Activated CD4-positive, alpha-beta T cell treated with anti-CD3 and anti-CD28 coated beads, Interleukin-2, Interleukin-6, amounts not matched to agents 100 ng/mL and 50 ng/mL, durations not matched to agents 16 hours and 8 hours (primary cell): ENCODE measurements around the gene EPS8.
"Not testable (repeated sequence)": the region's sequence is repeated elsewhere in the genome, so short reads cannot be mapped to it uniquely, and the experiment has no call there.

ENCODE experiments used
- DNase-seq: peaks from one replicate; pipeline ENCODE4 v3.0.0-alpha.2; 2020

Gene EPS8

DNA sequence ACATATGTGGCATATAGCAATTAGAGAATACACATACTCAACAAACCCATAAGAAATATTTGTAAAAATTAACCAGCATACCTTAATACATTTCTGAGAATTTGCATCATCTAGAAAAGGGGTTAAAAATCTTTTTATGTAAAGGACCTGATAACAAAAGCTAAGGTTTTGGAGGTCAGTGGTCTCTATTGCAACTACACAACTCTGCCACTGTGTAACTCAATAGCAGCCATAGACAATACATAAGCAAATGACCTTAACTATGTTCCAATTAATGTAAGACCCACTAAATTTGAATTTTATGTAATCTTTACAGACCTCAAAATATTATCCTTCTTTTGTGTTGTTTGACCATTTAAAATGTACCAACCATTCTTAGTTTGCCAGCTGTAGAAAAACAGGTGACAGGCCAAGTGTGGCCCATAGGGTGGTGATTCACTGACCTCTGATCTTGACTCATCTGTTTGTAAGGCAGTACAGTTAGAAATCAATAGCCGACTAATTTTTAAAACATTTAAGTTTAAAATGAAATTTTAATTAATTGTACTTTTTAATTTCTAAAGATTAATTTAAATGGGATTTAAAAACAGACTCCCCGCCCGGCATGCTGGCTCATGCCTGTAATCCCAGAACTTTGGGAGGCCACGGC, 7.4 kb upstream of the EPS8 start:
- DNase-seq: no peak

DNA sequence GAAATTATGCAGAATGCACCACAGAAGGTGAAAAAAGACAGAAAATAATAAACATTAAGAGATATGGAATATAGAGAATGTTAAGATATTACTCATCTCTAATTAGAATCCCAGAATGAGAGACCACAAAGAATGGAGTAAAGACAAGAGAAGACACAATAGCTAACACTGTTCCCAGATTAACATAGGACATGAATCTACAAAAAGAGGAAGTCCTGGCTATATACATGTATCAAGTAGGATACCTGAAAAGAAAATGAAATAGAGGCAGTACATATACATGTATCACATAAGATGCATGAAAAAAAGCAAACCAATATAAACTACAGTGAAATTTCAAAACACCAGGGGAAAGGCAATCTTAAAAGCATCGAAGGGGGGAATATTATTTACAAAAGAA, 5.6 kb upstream of the EPS8 start:
- no peak for DNase-seq

DNA sequence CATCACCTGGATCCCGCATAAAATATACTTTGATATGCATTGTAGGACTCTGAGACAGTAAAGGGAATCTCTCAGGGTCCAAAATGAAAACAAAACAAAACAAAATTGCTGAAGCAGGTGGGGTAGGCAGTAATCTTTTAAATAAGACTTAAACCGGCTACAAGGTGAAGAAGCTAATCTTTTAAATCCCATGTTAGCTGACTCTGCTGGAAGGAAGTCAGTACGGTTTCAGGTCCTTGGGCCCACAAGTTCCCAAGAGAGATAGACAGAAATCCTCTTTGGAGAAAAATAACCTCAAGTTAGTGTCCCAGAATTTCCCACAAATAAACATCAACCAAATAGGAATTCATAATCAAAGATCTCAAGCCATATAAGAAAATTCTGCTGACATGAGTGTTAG, 5.0 kb upstream of the EPS8 start:
- DNase-seq: no peak

DNA sequence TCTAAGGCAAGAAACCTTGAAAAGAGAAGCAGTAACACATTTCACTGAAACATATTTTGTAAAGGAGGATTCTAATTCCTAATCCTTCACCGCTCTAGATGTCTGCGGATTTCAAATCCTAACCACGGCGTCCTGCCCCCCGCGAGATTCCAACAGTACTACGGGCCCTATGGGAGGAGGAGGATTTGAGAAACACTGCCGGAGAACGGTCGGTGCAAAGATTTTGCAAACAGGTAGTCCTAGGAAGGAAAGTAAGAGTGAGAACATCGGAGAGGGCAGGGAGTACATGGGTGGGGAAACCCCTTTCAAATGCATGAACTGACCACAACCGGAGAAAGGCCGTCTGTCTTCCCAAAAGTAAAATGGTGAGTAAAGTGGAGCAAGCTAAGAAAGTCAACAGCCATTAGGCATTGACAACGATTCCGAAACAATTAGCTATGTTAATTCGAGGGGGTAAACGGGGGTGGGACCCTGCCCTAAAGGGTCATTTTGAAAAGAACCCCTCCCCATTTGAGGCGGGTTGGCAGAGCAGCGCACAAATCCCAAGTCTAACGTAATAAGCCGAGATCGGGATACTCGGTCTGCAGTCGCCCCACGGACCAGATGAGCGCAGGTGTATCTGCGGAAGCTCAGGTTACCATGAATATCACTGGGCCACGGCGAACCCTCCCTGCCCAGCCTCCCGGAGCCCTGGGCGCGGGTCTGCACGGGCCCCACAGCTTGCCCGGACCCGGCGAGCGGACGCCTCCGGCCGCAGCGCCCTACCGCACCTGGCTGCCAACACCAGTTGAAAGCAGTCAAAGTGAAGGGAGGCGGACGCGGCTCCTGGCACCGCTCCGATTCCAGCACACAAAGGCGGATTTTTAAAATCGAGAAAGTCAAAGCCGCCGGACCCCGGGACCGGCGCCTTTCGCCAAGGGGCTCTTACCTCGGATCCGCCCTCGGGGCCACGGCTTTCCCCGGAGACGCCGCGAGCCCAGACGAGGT, 662 bp downstream of the EPS8 start:
- DNase-seq: peak; percentile 24

DNA sequence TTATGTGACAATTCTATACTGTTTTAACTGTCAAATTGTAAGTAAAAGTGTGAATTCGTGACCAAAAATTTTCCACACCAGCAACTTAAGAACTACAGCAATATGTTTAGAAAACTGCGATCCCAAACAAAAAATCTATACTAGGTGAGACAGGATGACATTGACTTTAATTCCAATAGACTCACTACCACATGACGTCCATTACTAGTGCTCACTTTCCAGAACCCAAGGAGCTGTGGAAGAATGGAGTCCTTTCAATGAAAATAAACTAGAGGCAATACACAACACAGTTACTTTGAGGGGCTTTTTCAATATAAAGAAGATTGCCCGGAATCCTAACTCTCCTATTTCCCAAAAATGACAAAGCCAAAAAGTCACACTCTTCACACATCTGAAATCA, 1.4 kb downstream of the EPS8 start:
- DNase-seq: no peak

DNA sequence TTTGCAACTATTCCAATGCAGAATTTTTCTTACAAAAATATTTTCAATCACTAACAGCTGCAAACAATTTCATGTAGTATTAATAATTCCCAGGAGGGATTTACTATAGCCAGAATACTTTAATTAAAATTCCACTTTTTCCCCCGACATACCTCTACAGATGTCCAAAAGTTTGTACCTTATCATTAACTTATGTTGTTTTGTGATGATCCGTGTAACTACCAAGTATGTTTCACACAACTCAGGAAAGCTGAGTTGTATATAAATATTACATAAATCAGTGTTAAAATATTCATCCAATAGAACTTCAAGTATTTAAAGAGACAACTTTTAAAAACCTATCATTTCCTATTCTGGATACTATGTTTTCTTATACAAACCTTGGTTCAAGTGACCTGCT, 2.4 kb downstream of the EPS8 start:
- DNase-seq: no peak

DNA sequence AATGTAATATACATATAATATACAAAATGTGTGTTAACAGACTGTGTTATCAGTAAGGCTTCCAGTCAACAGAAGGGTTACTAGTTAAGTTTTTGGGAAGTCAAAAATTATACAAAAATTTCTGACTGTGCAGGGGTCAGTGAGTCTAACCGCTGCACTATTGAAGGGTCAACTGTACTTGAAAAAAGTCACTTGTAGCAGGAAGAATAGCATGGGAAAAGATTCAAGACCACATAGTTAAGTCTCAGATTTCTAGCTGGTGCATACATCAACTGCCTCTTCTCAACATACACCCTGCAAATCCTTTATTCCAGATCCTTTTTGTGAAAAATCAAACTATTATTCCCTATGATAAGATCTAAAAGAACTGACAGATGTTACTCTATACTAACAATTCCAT, 5.9 kb downstream of the EPS8 start:
- no peak for DNase-seq

DNA sequence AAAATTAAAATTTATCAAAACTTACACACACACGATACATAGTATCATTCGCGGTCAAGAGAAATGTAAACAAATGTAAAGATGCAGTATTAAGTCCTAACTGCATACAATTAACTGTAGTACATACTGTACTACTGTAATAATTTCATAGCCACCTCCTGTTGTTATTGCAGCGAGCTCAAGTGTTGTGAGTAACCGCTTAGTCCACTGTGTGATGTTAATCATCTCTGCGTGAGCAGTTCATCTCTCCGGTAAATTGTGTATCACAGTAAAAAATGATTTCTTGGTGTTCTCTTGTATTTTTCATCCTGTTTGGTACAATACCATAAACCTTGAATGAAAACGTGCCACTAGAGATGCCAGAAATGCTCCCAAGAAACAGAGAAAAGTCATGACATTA, 6.5 kb downstream of the EPS8 start:
- no peak for DNase-seq

DNA sequence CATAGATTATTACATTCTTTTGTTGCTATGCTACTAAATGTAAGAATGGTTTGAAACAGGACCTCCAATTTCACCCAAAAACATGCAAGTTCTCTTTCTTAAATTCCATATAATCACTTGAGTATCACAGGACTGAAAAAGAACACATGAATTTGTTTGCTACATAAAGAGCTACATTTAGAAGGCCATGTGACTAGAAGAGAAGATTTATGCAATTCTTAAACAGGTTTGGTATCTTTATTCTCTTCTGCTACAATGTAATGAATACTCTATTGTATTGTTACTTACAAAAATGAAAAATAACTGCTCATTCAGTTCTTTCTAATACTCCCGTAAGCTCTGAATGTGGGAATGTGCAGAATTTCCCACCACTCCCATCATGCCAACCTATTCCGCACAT, 9.3 kb downstream of the EPS8 start:
- no peak for DNase-seq

DNA sequence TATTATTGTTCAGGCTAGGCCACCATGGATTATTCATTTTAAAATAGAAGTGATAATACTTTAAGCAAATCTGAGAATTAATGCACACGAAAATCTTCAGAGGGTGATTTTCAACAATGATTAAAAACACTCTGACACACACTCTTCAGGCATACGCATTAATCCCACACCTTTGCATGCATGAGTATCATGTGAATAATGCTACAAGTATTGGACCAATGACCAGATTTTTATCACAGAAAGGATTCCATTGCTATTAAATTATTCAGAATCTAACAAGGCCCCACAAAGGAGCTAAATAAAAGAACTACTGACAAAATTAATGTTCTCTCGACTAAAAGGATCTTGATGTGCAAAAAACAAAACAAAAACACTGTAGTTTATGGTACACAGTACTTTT, 11.1 kb downstream of the EPS8 start:
- DNase-seq: no peak

DNA sequence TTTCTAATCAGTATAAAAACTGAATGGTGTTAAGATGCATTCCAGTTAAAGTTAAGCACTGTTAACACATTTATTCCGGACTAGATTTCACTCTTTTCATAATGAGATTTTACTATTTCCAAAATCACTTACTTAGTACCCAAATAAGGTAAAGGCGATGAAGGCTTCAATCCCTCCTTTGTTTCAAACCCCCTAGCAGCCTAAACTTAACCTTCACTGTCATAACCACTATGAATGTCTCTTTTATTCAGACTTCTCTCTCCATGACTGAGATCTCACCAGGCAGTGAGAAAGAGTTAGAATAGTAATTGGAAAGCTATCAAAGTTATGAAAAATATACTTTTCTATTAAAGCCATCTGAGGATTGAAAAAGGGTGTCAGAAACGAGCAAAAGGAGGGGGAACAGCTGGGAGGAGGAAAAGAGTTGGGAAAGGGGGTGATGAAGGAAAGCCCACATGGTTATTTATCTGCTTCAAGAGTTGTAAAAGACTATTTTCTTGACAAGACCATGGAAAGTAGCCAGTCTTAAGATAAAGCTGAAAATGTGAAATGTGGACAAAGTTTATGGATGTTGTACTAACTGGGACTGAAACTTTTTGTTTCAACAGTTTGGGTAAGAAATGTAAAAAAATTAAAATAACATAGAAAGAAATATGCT, 11.7 kb downstream of the EPS8 start:
- no peak for DNase-seq

DNA sequence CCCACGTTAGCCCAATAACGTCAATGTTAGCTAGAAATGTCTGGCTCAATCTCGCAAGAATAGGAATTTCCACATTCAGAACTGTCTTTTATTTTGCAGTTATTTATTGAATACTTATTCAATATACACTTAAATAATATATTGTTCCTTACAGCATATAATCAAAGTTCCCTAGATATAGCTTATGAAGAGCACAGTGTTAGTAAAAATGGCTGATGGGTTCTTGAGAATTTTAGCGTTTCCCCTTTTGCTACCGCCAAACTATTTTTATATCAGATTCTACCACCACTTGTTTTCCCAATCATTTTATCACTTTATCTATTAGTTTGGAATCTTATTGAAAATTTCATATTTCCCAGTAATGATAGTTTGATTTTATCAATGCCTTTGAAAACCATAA, 12.7 kb downstream of the EPS8 start:
- DNase-seq: no peak

DNA sequence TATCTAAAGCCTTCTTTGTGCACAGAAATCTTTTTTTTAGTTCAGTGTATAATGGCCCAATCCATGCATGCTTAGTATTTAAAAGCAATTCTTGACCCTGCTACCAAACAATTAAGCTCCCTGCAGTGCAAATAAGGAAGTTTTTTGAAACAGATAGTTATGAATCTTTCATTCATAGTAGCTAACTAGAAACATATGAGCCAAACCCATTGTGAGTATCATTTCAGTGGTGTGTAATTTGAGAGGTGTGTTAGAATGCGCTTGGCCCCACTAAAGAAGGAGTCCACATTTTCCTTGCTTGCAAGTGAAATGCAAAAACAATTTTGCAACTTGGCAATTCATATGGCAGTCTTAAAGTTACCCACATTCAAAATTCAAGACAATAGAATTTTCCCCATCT, 14.4 kb downstream of the EPS8 start:
- no peak for DNase-seq

DNA sequence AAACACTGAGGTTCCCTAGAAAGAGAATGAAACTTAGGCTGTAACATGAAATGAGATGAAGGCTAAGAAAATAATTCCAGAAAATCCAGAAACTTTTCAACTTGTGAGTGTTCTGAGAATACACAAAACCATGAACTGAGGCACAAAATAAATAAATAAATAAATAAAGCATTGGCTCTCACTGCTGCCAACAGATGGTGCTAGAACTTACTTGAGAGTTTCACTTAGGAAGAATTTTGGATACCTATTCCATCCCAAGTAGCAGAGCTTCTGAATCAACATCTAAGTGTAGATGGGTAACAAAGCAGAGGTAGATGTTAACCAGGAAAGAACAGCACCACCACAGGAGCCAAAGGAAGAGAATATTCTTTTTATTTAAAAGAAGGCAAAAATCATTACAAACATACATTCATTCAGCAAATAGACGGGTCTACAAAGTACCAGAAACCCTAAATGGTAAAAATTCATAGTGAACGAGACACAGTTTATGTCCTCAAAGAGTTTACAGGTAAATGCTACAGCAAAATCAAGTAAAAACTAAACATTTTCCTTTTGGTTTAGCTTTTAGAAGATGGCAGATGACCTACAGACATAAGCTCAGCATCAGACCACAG, 16.7 kb downstream of the EPS8 start:
- DNase-seq: no peak

DNA sequence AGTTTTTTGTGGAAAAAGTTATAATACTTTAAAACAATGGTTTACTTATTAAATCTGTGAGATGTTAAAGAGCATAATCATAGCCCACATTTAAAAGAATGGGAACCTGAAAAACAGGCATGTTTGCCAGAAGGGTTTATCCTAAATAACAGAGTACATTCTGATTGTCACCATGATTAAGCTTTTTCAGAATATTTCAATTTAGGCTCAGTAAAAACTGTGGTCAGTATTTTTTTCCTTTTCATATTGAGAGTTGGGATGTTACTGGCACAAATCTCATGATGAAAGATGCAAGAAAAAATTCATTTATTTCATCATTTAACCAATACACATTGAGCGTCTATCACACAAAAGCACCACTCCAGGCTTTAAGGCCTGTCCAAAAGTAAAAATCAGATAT, 18.6 kb downstream of the EPS8 start:
- no peak for DNase-seq

DNA sequence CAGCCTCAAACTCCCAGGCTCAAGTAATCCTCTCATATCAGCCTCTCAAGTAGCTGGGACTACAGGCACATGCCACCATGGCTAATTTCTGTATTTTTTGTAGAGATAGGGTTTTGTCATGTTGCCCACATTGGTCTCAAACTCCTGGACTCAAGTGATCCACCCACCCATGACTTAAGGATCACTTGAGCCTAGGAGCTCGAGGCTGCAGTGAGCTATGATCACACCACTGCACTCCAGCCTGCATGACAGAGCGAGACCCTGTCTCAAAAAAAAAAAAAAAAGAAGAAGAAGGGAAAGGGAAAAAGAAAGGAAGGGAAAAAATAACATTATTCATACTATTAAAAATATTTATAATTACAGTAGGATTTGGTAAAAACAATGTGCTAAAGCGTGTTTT, 19.2 kb downstream of the EPS8 start:
- no peak for DNase-seq

DNA sequence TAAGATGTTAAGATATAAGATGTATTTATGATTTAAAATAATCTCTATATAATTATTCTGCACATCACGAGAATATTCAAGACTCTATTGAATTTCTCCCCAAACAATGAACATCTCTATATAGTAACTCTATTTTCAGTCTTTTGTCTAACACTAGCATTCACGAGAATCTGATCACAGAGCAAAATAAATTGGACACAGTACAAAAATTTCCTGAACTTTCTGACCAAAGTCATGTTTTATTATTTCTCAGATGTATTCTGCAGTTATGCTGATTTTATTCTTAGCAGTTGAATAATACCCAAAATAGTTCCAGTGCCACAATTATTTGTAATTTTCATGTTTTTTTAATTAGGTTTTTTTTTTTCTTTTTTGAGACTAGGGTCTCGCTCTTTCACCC, 19.6 kb downstream of the EPS8 start:
- no peak for DNase-seq

DNA sequence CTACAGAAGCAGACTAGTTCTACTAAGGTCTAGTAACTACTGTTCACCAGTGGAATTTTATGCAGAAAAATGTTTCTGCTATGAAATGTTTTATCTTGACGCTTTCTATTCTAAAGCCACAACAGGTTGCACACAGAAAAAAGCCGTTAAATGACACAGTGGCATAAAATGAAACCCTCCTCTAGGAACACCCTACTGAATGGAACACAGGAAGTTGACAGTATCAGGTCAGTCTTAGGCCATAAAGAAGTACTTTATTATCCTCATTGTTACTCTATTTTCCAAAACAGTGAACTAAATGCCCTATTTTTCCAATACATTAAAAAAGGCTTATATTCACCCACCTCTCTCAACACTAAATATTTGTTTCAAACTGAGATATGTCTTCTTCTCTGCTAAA, 21.9 kb downstream of the EPS8 start:
- DNase-seq: no peak

DNA sequence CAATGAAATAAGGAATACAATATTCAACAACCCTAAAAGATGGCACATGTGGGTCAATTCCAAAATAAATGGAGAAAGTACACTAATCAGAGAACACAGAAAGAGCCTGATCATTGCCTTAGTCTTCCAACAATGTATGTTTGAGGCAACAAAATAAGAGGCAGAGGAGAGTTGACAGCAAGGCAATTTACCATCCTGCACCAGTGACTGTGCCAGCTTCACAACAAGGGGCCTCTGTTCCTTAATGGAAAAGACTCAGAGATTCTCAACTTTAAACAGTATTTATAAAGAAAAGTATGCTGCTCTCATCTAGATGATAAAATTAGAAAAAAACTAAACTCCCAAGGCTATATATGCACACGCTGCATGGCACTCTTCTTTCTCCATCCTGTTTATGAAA, 25.9 kb downstream of the EPS8 start:
- DNase-seq: no peak

DNA sequence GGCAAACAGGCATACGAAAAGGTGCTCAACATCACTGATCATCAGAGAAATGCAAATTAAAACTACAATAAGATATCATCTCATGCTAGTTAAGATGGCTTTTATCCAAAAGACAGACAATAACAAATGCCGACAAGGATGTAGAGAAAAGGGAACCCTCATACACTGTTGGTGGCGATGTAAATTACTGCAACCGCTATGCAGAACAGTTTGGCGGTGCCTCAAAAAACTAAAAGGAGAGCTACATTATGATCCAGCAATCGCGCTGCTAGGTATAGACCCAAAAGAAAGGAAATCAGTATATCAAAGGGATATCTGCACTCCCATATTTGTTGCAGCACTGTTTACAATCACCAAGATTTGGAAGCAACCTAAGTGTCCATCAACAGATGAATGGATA, 27.0 kb downstream of the EPS8 start:
- not testable (repeated sequence) for DNase-seq

DNA sequence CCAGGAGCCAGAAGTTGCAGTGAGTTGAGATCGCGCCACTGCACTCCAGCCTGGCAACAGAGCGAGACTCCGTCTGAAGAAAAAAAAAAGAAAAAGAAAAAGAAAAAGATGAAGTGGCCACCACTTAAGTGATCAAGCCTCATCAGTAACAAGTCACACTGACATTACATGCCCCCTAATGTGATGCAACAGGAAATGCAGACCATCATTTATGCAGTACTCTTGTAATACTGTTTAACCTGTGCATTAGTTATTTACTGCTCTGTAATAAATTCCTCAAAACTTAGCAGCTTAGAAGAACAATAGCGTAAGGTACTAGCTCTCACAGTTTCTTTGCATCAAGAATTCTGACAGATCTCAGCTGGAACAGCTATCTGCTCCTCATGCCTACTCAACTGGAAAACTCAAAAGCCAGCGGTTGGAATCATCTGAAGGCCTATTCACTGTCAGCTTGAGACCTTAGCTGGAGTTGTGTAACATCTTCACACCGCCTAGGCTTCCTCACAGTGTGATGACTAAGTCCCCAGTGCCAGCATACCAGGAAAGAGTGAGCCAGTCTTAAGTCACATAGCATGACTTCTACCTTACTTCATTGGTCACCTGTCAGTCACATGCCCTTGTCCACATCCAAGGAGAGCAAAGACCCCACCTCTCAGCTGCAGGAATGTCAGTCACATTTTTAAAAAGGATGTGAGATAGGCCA, 31.5 kb downstream of the EPS8 start:
- DNase-seq: peak; percentile 14

DNA sequence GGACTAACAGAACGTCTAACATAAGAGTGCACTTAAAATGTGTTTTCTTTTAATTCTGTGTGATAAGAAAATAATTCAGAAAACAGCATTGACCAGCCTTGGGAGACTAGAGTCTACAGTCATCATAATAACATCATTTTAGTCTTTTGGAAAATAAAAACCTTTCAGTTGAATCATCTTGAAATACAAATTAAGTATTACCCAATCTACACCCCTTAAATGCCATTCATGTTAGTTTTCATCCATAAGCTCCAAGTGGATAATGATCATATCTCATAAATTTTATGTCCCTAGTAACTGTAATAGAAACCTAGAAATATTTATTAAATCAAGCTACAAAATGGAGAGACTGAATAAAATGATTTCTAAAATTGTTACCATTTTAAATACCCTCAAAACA, 32.4 kb downstream of the EPS8 start:
- no peak for DNase-seq

DNA sequence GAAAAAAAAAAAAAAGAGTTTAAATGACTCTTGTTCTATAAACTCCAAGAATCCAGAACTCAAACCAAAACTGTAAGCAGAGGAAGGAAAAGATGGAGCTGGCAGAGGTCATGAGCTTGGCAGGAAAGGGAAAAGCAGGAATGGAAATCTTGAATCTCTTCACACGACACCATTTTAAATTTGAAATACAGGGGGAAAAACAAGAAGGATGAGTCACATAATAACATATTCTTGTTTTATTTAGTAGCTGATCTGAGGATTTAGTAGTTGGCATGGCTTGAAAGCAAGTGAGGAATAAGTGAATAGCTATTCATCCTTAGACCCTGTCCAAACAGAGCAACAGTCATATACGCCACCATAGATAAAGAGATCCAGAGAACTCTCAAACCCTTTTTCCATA, 35.0 kb downstream of the EPS8 start:
- no peak for DNase-seq
